MCF 10A (cell line): ENCODE data around the gene IL1R2. TPM values are rescaled to one million over a fixed set of nuclear protein-coding genes. Genes with fewer than 3 reads are reported as not detected.

Experiments
- BruUV-seq: library from RNA; stranded (reverse); fragments of 400-500 nt; replicated peaks from 2 replicates; lab custom pipeline; 2021; lab: Mats Ljungman, UMichigan
- CTCF ChIA-PET: fragments of 300-600 bp; sonication (Branson Sonifier 250); formaldehyde crosslinking; extraction: SDS; loops from one replicate; lab custom pipeline; 2021; ENCODE audit warnings: antibody characterized with exemption, inconsistent platforms; lab: Yijun Ruan, JAX
- POLR2A ChIA-PET: fragments of 300-600, 350-650 bp; sonication (Branson Sonifier 250); formaldehyde crosslinking; extraction: SDS; loops from one replicate; lab custom pipeline; 2020; ENCODE audit warnings: antibody characterized with exemption, inconsistent platforms; lab: Yijun Ruan, JAX
- DNase-seq: peaks from one replicate; pipeline ENCODE4 v3.0.0-alpha.2; 2018; ENCODE audit not compliant: unreplicated experiment
- H3K27ac Mint-ChIP-seq: one replicate; pipeline ENCODE4 v1.8.0; 2022; ENCODE audit warnings: mild to moderate bottlenecking, low read depth, mixed read lengths; ENCODE audit not compliant: unreplicated experiment
- H3K27me3 Mint-ChIP-seq: one replicate; pipeline ENCODE4 v1.8.0; 2022; ENCODE audit warnings: mixed read lengths; ENCODE audit not compliant: insufficient read depth, unreplicated experiment
- H3K36me3 Mint-ChIP-seq: one replicate; pipeline ENCODE4 v1.8.0; 2022; ENCODE audit warnings: mild to moderate bottlenecking, moderate library complexity, mixed read lengths; ENCODE audit not compliant: insufficient read depth, unreplicated experiment
- H3K4me1 Mint-ChIP-seq: one replicate; pipeline ENCODE4 v1.8.0; 2022; ENCODE audit warnings: mixed read lengths; ENCODE audit not compliant: insufficient read depth, unreplicated experiment
- H3K4me3 Mint-ChIP-seq: one replicate; pipeline ENCODE4 v1.8.0; 2022; ENCODE audit warnings: mild to moderate bottlenecking, moderate library complexity, mixed read lengths; ENCODE audit not compliant: unreplicated experiment
- H3K9me3 Mint-ChIP-seq: one replicate; pipeline ENCODE4 v1.8.0; 2022; ENCODE audit warnings: mixed read lengths; ENCODE audit not compliant: unreplicated experiment
- intact Hi-C: fragments of 100-400 bp; cut with micrococcal nuclease; formaldehyde crosslinking; loops from 2 replicates; pipeline ENCODE4 v1.14.1; 2022
- total RNA-seq: library from RNA; stranded (reverse); gene quantifications from 2 replicates; pipeline ENCODE4 v1.2.3, GENCODE V29; 2022
- TF ChIP-seq, protein P1 (sequence below): fragments of 200-600 bp; IDR thresholded peaks from one replicate; pipeline ENCODE4 v1.8.0; 2022; ENCODE audit warnings: antibody characterized with exemption, mild to moderate bottlenecking; ENCODE audit not compliant: unreplicated experiment

IL1R2 gene
- total RNA-seq, 1 experiment from 2014 or later, result not detected

DNA sequence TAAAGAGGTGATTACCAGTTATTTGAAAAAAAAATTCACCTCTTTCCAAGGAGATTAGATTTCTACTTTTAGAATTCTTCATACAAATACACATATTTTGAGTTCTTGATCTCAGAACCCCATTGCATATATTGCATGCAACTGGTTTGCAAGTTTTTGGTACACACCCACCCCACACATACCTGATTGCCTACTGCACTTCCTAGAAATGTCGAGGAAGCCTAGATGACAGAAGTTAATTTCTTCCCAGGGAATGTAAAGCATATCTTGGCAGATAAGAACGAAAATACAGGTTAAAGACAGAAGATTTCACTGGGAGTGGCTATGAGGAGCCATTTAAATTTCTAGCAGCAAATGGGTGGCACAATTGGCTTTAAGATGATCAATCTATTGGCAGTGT lies 83.7 kb downstream of the IL1R2 start:
- POLR2A ChIA-PET, result no interaction called here
- H3K9me3 Mint-ChIP-seq, result no peaks in the 10 kb centered on the region
- H3K27me3 Mint-ChIP-seq, result no peaks in the 10 kb centered on the region
- TF ChIP-seq, protein P1, sequence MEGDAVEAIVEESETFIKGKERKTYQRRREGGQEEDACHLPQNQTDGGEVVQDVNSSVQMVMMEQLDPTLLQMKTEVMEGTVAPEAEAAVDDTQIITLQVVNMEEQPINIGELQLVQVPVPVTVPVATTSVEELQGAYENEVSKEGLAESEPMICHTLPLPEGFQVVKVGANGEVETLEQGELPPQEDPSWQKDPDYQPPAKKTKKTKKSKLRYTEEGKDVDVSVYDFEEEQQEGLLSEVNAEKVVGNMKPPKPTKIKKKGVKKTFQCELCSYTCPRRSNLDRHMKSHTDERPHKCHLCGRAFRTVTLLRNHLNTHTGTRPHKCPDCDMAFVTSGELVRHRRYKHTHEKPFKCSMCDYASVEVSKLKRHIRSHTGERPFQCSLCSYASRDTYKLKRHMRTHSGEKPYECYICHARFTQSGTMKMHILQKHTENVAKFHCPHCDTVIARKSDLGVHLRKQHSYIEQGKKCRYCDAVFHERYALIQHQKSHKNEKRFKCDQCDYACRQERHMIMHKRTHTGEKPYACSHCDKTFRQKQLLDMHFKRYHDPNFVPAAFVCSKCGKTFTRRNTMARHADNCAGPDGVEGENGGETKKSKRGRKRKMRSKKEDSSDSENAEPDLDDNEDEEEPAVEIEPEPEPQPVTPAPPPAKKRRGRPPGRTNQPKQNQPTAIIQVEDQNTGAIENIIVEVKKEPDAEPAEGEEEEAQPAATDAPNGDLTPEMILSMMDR, result no peak
- CTCF ChIA-PET, result interaction anchor here (0.7 kb wide), 1 partner anchor 158 kb away, joined by 4 read pairs; no protein-coding TSS in a partner anchor
- no peaks in the 10 kb centered on the region for H3K36me3 Mint-ChIP-seq
- intact Hi-C loops, result no loop called here
- DNase-seq, result no peak
- no TSS peak for BruUV-seq
- peaks cover 5% of the 10 kb centered on the region for H3K4me1 Mint-ChIP-seq
- H3K4me3 Mint-ChIP-seq, result no peak overlapping the region
- no peak overlapping the region for H3K27ac Mint-ChIP-seq

DNA sequence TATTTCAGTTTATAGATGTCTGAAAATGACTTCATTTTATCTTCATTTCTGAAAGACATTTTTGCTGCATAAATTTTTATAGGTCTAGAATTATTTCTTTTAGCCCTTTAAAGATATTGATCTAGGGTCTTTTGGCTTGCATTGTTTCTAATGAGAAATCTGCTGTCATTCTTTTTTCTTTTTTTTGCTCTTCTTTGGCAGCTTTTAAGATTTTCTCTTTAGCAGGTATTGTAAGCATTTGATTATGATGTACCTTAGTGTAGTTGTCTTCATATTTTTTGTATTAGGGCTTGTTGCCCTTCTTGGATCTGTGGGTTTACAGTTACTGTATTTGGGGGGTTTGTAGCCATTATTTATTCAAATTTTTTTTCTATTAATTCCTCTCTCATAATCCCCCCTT lies 84.8 kb downstream of the IL1R2 start:
- ChIA-PET CTCF (no interaction called here), POLR2A (no interaction called here)
- DNase-seq, result no peak
- no TSS peak for BruUV-seq
- Mint-ChIP-seq H3K27ac (no peak overlapping the region), H3K36me3 (no peaks in the 10 kb centered on the region), H3K4me3 (no peak overlapping the region), H3K4me1 (peaks cover 10% of the 10 kb centered on the region), H3K9me3 (no peaks in the 10 kb centered on the region), H3K27me3 (no peaks in the 10 kb centered on the region)
- TF ChIP-seq, protein P1, result no peak
- intact Hi-C loops, result no loop called here

Other genes starting within 250 kb of the IL1R2 start
- 5.2 and 6.0 TPM in 2 replicates for gene IL1R1, start 150.8 kb downstream of the IL1R2 start, total RNA-seq
- not detected in 2 replicates for gene IL1RL2, start 195.1 kb downstream of the IL1R2 start, total RNA-seq